H1 (cell line): ENCODE data around the gene IL19. TPM values are rescaled to one million over a fixed set of nuclear protein-coding genes. Genes with fewer than 3 reads are reported as not detected.

Experiments used
- CTBP2 ChIP-seq: IDR thresholded peaks from 2 replicates; pipeline ENCODE4 v1.7.0; 2011; ENCODE audit warnings: borderline replicate concordance, mild to moderate bottlenecking, moderate library complexity, mixed read lengths, low read length; ENCODE audit not compliant: insufficient read depth, insufficient read length
- polyA plus RNA-seq, 7 experiments: library from polyadenylated mRNA; depleted of rRNA in 3 of 7; stranded (reverse) in 5 of 7; unstranded in 2 of 7; fragments of >200 nt in 5 of 7; fragments of 200-250 nt in 2 of 7; gene quantifications; 1 replicate in 5 of 7; 2 replicates in 1 of 7; 4 replicates in 1 of 7; pipeline versions ENCODE4 v1.2.1 to v1.2.3, GENCODE V29; 2011 to 2013; ENCODE audit warnings: missing spikeins in 2 of 7, mixed read lengths in 2 of 7
- total RNA-seq: library from RNA; stranded (reverse); fragmentation: NEBNext Ultra II Directional; extraction: Animal tissue kit (Norgen Biotek cat#: 25700); gene quantifications from 2 replicates; pipeline ENCODE4 v1.2.1, GENCODE V29; 2021

IL19 gene
- total and polyA plus RNA-seq, 2 of the 8 experiments (the other 6 are each of a cell fraction or from before 2014, with no cell fraction given), result not detected

DNA sequence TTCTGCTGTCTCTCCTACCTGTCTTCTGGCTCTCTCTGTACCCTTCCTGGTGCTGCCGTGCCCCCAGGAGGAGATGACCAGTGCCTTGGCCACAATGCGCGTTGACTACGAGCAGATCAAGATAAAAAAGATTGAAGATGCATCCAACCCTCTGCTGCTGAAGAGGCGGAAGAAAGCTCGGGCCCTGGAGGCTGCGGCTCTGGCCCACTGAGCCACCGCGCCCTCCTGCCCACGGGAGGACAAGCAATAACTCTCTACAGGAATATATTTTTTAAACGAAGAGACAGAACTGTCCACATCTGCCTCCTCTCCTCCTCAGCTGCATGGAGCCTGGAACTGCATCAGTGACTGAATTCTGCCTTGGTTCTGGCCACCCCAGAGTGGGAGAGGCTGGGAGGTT lies 38.1 kb upstream of the IL19 start (continued):
- TF ChIP-seq CTBP2, result no peak
